Activated CD4-positive, alpha-beta T cell treated with anti-CD3 and anti-CD28 coated beads, Interleukin-2, amount 50 U/mL, for 1 hour (primary cell): ENCODE data around the gene OR51D1.

ENCODE experiments used
- DNase-seq: peaks from one replicate; pipeline ENCODE4 v3.0.0-alpha.2; 2020

Gene OR51D1, protein sequence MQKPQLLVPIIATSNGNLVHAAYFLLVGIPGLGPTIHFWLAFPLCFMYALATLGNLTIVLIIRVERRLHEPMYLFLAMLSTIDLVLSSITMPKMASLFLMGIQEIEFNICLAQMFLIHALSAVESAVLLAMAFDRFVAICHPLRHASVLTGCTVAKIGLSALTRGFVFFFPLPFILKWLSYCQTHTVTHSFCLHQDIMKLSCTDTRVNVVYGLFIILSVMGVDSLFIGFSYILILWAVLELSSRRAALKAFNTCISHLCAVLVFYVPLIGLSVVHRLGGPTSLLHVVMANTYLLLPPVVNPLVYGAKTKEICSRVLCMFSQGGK

DNA sequence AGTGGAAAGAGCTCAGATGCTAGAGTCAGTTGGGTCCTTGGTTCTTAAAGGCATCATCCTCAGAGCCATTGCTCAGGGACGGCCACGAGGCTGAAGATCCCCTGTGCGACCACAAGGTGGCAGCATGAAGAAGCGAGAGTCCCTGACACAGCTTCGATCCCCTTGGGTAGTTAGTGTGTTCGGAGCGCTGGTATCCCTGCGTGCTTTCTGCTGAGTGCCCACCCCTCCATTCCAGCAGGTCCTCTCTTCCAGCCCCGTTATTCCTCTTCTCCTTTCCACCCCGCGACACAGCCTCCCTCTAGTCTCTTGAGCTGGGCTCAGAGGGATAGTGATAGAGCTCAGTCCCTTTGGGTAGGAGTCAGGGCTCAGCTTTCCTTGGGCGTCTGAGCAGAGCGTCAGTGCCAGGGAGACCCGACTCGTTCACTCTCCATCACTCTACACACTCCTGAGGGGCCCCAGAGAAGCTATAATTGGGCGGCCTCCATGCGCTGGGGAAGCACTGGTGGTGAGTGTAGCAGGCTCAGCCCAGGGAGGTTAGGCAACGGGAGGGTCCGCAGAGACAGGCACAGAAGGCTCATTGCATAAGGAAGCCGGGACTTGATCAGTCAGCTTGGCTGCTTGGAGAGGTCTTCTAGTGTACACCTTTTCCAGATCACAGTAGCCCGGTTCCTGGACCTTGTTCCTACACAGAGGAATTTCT is at the start of gene OR51D1:
TSS of gene OR51D1 (plus strand) at position 516 of the 700 bp plus-strand sequence. CDS start 2,314 bp downstream, outside the sequence.
- DNase-seq = peak; percentile 62

DNA sequence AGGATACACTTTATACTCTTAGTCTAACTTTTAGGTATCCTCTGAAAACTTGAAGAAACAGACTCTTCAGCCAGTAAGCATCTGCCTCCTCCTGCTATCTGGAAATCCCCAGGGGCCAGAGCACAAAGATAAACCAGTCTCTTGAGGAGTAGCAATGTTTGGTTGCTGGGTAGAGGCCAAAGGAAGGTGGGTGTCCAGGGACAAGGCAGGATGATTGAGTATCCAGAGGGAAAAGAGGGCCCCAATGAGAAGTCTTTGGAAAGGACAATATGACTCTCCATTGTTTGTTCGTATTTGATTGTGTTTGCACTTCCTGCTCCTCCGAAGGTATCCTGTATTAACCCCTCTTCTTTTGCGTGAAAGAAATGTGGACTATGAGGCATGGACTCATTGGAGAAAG is 48.3 kb upstream of the OR51D1 start:
- no peak for DNase-seq

DNA sequence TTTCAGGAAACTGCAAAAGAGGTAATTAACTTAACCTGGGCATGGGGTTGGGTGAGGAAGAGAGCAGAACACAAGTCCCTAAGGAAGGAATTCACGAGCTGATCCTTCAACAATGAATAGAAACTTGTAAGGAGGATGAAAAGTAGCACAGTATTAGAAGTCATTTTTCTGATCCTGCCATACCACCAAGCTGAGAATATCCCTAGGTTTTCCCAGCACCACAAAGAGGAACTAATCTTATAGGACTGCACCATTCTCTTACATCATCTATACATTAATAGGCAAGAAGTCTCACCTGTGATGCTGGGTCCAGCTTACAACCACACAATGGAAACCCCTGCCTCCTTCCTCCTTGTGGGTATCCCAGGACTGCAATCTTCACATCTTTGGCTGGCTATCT is 43.5 kb upstream of the OR51D1 start, which contains the start of gene OR52I1:
TSS of gene OR52I1 (plus strand) at position 301 of the 400 bp plus-strand sequence. CDS start at position 301, 0 bp downstream.
- no peak for DNase-seq

DNA sequence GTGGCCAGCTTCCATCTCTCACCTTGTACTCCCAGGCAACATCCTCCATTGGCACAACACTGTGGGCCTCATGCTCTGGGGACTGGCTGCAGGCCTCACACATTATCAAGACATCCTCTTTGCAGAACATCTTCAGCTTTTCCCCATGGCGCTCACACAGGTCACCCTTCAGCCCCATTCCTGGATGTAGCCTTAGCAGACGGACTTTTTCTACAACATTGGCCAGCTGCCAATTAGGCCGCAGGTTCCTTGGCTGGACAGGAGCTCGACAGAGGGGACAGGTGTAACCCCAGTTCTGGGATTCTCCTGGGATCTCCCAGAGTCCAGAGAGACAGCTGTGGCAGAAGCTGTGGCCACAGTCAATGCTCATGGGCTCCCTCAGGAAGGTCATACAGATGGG is 32.2 kb upstream of the OR51D1 start:
- DNase-seq = no peak

DNA sequence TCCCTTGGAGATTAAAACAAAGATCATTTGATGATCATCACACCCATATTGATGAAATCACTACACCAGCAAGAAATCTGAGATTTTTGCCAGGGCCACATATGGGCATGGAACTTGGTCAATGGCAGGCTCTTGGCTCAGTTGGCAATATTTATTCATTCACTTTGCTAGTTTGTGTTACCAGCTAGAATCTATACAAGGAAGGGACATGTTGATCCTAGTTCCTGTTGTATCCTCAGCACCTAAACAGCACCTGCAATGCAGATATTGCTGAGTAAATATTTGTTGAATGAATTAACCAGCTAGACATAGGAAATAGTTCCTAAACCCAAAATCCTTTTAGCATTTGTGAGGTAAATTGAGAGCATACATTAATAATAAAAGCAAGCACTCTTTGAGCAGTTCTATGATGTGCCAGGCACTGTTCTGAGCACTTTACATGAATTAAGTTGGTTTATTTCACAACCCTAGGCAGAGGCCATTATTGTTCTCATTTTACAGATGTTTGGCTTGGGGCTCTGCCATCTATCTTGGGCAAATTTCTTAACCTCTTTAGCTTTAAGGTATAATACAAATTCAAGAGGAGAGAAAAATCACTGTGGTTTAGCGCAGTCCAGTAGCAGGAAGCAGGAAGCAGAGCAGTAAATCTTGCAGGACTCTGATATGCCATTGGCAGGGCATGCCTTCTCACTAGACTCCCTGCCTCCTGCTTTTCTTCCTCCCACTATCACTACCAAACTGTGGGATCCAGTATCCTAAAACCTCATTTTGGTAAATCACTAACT is 30.9 kb upstream of the OR51D1 start:
- DNase-seq = no peak

DNA sequence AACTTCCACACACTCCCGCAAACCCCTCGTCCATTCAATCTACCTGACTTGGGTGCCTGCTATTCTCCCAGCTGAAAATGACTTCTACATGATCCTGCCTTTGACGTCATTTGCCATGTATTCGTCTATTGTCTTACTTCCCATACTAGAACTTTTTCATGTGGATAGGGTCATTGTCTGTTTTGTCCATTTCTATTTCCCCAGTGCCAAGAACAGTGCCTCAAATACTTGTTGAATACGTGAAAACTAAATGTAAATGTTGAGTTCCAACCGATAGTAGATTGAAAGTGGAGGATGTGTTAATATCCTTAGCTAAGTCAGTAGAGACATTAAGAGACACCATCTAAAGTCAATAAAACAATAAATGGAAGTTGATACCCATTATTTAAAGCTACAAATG is 30.2 kb upstream of the OR51D1 start:
- no peak for DNase-seq

DNA sequence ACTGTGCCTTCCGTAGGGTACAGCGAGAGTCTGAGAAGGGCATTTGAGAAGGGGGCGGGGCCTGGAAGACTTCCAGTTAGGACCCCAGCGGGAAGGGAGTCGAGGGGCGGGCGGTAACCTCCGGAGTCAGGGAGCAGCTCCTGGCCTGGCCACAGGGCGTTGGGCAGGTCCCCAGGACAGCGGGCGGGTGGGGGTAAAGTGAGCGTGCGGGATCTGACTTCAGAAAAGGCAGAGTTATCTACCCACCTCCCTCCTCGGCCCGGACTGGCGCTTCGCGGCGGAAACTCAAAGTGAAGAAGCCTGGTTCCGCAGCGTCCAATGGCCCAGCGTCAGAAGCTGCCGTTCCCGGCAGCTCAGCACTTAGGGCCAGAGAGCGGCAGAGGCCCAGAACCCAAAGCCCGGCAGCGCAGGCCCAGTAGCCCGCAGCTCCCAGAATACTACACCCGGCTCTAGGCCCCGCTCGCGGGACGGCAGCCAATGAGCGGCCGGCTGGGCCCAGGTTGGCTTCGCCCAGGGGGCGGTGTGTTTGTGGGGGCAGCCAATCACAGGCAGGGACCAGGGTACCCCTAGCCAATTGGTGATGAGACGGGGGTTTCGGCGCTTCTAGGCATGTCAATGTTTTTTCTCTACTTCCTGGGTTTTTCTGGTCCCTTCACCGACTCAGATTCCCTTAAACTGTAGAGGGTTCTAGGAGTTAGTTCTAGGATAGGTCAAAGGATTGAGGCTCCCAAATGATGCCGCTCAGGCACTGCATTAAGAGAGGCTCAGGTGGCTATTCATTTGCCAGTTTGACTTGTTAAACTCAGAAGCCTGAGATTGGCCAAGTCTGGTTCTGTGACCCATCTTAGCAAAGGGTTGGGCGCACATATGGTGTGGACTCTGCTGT is 29.3 kb upstream of the OR51D1 start, which contains the start of gene TRIM68:
TSS of gene TRIM68 (minus strand) at position 451 of the 886 bp plus-strand sequence. CDS start 2,727 bp downstream, outside the sequence.
- DNase-seq = peak; percentile 92

DNA sequence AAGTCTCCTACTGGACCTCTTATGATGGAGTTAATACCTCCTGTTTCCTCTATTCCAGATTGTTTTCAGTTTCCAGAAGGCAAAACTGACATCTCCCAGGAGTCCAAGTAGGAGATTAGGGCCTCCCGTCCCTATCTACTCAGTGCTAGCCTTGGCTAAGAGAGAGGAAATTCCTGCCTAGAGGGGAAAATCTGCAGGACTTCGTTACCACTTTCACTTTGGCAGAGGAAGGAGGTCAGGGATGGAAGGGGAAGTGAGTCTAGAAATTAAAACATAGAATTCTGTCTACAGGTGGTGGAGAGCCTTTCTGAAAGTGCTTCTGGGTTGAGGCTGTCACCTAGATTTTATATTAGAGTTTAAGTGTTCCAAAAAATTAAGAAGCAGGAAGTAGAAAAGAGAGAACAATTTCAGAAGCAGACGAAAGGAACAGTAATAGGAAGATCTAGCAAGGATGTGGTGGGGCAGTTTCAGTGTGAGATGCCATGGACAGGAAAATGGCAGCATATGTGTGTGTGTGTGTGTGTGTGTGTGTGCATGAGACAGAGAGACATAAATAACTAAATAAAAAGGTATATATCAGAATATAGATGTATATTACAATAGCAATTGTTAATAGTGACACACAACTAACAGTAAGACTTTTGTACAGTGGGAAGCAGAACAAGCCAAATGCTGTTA is 26.9 kb upstream of the OR51D1 start:
- no peak for DNase-seq

DNA sequence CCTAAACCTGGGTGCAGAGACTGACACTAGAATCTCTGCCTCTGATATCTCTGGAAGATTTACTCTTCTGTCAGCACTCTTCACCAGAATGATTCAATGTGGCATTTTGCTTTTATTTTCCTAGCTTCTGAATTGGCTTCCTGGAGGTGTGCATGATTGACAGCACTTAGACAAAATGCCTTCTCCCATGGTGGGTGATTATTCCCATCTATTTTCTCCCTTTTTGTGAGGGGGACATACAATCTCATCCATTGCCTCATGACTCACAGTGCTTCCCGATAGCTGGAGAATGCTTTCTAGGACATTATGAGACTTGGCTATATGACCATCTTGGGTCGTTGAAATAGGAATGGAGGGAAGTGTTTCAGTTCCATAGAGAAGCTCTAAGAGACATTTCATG is 25.3 kb upstream of the OR51D1 start:
- DNase-seq = no peak

DNA sequence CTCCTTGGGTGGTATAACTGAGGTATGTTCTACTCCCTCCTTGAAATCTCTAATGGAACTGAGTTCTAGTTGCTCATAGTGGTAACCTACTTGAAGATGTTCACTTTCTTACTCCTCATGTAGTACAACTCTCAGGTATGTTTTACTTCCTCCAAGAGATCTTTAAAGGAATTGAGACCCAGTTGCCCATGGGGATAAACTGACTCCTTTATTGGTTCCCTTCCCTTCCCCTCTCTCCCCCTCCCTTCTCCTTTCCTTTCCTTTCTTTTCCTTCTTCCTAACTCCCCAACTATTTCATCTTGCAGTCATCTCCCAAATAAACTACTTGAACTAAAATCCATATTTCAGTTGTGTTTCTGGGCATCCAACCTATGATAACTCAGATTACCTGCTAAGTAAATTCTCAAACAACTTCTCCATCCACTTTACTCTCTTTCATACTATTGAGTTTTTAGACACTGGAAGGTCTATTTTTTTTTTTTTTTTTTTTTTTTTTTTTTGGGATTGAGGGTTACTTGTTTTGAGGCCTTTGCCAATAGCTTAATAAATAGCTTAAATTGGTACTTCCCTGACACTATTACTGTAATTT is 21.3 kb upstream of the OR51D1 start:
- DNase-seq = no peak

DNA sequence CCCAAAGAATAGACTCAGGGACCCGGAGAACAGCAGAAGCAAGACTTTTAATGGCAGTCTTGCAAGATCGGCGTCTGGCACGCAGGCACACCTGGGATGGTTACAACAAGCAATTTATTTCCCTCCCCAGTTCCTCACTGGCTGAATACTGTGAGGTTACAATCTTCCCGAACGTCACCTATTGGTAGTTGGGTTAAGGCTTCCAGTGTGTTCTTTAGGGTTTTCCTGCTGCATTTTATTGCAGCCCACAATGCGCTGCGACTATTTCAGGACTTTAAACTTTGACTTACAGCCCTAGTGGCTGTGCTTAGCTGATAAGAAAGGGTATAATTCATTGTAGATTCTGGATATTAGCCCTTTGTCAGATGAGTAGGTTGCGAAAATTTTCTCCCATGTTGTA is 17.8 kb upstream of the OR51D1 start:
- no peak for DNase-seq

DNA sequence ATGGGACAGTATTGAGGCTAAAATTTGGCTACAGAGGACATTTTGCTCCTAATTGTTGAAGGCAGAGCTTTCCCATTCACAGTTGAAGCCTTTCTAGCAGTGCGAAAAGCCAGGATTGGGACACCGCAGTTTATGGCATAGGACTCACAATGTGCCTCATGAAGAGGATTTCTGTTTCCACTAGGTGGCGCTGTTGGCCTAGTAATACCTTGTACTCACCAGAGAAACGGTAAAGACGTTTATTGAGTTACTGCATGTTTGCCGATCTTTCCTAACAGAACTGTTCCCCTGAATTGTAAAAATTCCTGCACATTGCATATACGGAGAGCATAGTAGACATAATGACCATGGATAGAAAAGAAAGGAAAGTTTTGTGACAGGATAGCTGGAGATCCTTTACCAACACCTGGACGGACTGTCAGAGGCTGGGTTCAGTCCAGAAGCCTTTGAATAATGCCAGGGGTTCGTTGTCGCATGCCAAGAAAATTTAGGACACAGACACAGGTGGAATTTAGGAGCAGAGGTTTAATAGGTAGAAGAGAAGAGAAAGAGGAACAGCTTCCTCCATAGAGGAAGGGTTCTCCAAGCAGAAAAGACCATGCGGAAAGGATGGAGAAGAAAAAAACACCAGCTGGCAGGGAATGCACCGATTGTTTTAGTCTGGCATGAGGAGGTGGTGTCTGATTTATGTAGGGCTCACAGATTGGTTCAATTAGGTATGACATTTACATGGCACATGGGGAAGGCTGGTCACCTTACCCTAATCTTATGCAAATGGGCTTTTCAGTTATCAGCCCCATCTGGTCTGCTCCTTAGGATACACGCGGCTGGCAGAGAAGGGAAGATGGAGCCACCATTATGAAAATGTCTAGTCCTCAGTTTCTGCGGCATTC is 10.8 kb upstream of the OR51D1 start:
- peak; percentile 22 for DNase-seq

DNA sequence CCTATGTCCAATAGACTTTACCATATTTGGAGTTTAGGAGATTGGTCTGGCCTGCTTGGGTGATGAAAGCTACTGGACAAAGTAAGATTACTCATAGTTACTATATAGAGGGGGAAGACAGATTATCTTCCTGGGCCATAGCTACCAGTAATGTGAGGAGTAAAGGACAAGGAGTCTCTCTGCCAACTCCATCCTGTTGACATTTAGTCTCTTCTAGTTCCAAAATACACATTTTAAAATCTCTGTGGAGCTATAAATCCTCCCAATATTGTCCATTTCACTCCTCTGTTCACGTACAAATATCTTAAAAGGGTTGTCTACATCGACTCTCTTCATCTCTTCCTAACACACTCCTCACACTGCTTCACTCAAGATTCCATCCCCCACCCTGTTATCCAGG is 1.1 kb upstream of the OR51D1 start:
- no peak for DNase-seq

DNA sequence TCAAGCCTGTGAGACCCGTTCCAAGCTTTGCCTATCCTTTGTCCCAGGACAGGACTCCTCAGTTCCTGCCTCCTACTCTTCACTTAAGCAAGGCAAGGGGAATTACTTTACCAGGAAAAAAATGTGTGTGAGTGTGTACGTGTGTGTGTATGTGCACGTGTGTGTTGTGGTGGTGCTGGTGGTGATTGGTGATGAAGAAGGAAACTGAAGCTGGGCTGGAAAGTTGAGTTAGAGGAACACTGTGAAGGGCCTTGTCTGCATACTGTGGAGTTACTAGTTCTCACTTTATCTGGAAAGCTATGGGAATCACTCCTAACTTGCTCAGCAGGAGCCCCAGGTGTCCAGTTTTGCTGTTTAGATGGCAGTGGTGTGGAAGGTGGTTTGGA is 378 bp downstream of the OR51D1 start:
- no peak for DNase-seq

DNA sequence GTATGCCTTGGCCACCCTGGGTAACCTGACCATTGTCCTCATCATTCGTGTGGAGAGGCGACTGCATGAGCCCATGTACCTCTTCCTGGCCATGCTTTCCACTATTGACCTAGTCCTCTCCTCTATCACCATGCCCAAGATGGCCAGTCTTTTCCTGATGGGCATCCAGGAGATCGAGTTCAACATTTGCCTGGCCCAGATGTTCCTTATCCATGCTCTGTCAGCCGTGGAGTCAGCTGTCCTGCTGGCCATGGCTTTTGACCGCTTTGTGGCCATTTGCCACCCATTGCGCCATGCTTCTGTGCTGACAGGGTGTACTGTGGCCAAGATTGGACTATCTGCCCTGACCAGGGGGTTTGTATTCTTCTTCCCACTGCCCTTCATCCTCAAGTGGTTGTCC is 2.7 kb downstream of the OR51D1 start:
- no peak for DNase-seq

DNA sequence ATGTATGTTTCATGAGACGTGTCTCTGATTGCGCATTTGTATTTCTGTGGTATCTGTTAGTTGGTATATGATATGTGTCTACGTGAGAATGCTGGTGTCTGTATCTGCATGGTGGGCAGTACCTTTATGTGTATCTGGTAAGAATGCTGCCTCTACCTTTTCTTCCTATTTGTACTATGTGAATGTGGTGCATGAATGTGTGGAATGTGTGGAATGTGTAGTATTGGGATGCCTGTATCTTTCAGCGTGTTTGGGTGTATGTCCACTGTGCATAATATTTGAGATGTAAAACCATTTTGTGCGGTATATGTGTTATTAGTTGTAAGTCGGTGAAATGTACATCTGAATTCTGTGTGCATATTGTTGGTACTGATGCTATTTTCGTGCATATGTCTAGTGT is 4.2 kb downstream of the OR51D1 start:
- no peak for DNase-seq

DNA sequence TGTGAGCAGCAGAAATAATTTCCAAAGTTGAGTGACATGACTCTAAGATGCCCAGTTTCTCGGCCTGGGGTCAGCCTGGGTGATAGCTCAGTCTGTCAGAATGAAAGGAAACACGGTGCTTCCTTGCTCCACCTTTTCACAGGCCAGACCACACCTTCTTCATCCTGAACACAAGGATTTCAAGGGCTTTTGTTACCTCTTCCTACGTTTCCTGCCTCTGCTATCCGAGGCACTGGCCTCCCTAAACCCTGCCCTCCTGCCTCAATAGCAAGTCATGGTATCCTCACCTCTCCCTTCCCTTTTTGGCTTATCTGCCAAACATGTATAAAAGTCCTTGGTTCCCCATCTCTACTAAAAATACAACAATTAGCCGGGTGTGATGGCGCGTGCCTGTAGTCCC is 4.8 kb downstream of the OR51D1 start:
- DNase-seq = no peak

DNA sequence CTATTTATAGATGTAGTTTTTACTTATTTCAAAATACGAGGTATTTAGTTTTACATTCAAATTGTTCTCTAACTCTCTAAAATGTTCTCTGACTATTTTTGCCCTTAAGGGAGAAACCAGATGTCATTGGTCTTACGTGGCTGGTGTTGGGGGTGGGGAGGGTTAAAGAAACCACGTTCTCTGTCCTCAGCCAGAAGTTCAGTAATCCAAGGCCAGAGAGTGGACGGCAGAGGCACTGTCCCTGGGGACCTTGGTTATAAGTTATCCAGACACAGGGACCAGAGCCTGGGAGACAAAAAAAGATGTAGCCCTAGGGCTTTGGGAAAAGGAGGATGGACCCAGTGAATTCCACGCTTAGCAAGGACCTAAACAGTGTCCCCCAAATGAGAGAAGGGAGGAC is 5.8 kb downstream of the OR51D1 start:
- DNase-seq = no peak

DNA sequence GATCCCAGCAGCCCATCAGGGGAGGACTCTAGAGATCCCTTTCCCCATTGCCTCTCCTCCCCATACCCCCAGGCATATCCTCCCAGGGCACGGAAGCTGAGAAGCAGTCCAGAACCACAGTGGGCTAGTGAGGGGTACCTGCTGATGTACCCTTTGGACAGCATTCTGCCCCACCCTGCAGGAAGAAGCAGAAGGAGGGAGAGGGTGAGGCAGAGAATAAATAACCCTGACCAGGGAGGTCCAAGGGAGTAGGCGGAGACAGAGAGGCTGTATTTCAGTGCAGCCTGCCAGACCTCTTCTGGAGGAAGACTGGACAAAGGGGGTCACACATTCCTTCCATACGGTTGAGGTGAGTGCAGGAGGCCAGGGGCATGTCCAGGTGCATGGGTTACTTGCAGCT is 6.4 kb downstream of the OR51D1 start, which contains the start of gene OR51E1:
TSS of gene OR51E1 (plus strand) at position 301 of the 400 bp plus-strand sequence. CDS start 8,545 bp downstream, outside the sequence.
- DNase-seq = no peak

DNA sequence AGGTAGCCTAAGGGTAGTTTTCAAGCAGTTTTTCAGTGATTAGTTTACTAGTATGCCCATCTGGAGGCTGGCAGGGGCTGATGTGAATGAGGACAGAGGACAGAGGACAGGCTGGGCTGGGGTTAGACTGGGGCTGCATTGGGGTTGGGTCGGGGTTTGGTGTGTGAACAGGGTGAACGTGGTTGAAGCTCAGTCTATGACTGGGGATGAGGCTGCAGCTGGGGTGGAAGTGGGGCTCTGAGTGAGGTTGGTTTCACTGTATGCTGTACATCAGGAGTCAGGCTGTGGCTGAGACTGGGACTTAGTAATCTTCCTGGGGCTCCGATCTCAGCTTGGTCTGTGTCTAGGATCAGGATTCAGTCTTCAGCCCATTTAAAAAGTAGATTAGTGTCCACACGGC is 7.0 kb downstream of the OR51D1 start:
- no peak for DNase-seq
